ENCODE results near the gene ARNT2. TPM values are rescaled to one million over a fixed set of nuclear protein-coding genes. Genes with fewer than 3 reads are reported as not detected.

Gene ARNT2
- polyA plus RNA-seq, 1 of the 3 experiments (the other 2 are of a cell fraction): 17.0 TPM

DNA sequence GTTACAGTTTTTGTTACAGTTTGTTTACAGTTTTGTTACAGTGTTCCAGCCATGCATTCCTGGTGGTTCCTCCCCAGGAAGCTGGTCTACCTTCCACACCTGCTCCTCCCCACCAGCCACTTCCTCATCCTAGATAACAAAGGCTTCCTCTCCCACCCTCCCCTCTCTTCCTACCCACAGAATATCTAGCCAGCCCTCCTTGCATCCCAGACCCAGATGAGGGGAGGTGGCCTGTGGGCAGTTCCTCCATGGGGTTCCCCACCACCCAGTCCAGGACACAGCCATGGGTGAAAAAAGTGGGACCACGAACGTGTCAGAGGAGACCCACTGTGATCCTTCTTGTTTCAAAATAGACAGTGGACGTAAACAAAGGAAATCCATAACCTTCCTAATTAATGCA lies 168.2 kb downstream of the ARNT2 start:
- H2AFZ ChIP-seq (ENCODE audit: low read depth): no peak overlapping the region
- no peaks in the 10 kb centered on the region for H3K79me2 ChIP-seq (ENCODE audit: insufficient read depth)
- H3K27me3 ChIP-seq (ENCODE audit: insufficient read depth): no peaks in the 10 kb centered on the region
- H3K4me1 ChIP-seq (ENCODE audit: control insufficient read depth in 1 of 2, insufficient read depth in 2 of 2, low read depth in 1 of 2, low read length in 1 of 2): peaks cover 0 to 3% of the 10 kb centered on the region in 2 experiments; a peak in 1 of 4 replicates
- no peaks in the 10 kb centered on the region for H4K20me1 ChIP-seq (ENCODE audit: insufficient read depth)
- H3K4me2 ChIP-seq: no peak overlapping the region
- H3K9me2 ChIP-seq: no peaks in the 10 kb centered on the region
- H3K9ac ChIP-seq: no peak overlapping the region
- H3K27ac ChIP-seq (ENCODE audit: low read depth in 2 of 2, low read length in 1 of 2): no peak overlapping the region
- WGBS (ENCODE audit: low lambda C conversion rate): 86% methylated on average over 3 of the region's 3 CpGs
- no peaks in the 10 kb centered on the region for H3K9me3 ChIP-seq
- ChIA-PET POLR2A (no interaction called here), CTCF (interaction anchor here (1.8 kb wide), 2 partner anchors 204 kb away, joined by 7 to 8 read pairs; no protein-coding TSS in a partner anchor)
- no peak overlapping the region for H3K4me3 ChIP-seq (ENCODE audit: low read depth in 2 of 2, low read length in 1 of 2)
- no peaks in the 10 kb centered on the region for H3F3A ChIP-seq (replicated peaks; ENCODE audit: insufficient read depth)
- no peak for TF ChIP-seq RXRA (IDR thresholded peaks at IDR 0.05; ENCODE audit: borderline replicate concordance, low read depth)
- TF ChIP-seq, protein P1, sequence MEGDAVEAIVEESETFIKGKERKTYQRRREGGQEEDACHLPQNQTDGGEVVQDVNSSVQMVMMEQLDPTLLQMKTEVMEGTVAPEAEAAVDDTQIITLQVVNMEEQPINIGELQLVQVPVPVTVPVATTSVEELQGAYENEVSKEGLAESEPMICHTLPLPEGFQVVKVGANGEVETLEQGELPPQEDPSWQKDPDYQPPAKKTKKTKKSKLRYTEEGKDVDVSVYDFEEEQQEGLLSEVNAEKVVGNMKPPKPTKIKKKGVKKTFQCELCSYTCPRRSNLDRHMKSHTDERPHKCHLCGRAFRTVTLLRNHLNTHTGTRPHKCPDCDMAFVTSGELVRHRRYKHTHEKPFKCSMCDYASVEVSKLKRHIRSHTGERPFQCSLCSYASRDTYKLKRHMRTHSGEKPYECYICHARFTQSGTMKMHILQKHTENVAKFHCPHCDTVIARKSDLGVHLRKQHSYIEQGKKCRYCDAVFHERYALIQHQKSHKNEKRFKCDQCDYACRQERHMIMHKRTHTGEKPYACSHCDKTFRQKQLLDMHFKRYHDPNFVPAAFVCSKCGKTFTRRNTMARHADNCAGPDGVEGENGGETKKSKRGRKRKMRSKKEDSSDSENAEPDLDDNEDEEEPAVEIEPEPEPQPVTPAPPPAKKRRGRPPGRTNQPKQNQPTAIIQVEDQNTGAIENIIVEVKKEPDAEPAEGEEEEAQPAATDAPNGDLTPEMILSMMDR (IDR thresholded peaks at IDR 0.05): no peak
- no peak for TF ChIP-seq TCF12 (IDR thresholded peaks at IDR 0.05)
- TF ChIP-seq MXI1 (IDR thresholded peaks at IDR 0.05; ENCODE audit: low read depth, low read length): no peak
- TF ChIP-seq JUND (IDR thresholded peaks at IDR 0.05): no peak
- no peak for TF ChIP-seq MEF2A (IDR thresholded peaks at IDR 0.05; ENCODE audit: borderline replicate concordance, low read depth)
- TF ChIP-seq, protein P2, sequence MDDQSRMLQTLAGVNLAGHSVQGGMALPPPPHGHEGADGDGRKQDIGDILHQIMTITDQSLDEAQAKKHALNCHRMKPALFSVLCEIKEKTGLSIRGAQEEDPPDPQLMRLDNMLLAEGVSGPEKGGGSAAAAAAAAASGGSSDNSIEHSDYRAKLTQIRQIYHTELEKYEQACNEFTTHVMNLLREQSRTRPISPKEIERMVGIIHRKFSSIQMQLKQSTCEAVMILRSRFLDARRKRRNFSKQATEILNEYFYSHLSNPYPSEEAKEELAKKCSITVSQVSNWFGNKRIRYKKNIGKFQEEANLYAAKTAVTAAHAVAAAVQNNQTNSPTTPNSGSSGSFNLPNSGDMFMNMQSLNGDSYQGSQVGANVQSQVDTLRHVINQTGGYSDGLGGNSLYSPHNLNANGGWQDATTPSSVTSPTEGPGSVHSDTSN (IDR thresholded peaks at IDR 0.05): no peak
- no peak for TF ChIP-seq NRF1 (IDR thresholded peaks at IDR 0.05; ENCODE audit: low read depth, low read length)
- no peak for TF ChIP-seq SIN3A (IDR thresholded peaks at IDR 0.05; ENCODE audit: borderline replicate concordance, low read depth, low read length)
- no peak for TF ChIP-seq RFX5 (IDR thresholded peaks at IDR 0.05; ENCODE audit: low read length)
- no peak for TF ChIP-seq TEAD4 (IDR thresholded peaks at IDR 0.05; ENCODE audit: borderline replicate concordance, insufficient read depth)
- no peak for TF ChIP-seq YY1 (IDR thresholded peaks at IDR 0.05; ENCODE audit: low read depth)
- peaks cover 5 to 41% of the 10 kb centered on the region in 2 experiments for H3K36me3 ChIP-seq (replicated peaks in 1 of 2; ENCODE audit: control insufficient read depth in 1 of 2, insufficient read depth in 2 of 2, low read length in 1 of 2)
- DNase-seq: no peak

DNA sequence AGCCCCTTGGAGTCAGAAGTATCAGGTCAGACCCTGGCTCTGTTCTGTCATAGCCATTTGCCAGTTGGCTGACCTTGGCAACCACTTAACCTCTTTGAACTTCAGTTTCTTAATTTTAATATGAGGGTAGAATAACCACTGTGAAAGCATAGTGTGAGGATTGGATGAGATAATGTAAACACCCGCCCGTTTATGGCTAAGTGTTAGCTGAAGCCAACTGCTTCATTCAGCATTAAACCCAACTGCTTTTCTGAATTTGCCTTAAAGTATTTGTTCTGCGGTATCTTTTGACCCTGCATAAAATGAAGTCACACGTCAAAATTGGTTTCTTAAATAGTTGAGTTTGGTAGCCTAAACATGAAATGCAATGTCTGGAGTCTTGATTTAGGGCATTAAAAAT lies 169.4 kb downstream of the ARNT2 start:
- Histone ChIP-seq H3K9me3 (no peaks in the 10 kb centered on the region), H2AFZ (ENCODE audit: low read depth) (no peak overlapping the region), H3K27me3 (ENCODE audit: insufficient read depth) (no peaks in the 10 kb centered on the region), H3K4me1 (ENCODE audit: control insufficient read depth in 1 of 2, insufficient read depth in 2 of 2, low read depth in 1 of 2, low read length in 1 of 2) (no peaks in the 10 kb centered on the region), H3K79me2 (ENCODE audit: insufficient read depth) (no peaks in the 10 kb centered on the region), H3K4me3 (ENCODE audit: low read depth in 2 of 2, low read length in 1 of 2) (no peak overlapping the region), H3K27ac (ENCODE audit: low read depth in 2 of 2, low read length in 1 of 2) (no peak overlapping the region), H3F3A (replicated peaks; ENCODE audit: insufficient read depth) (no peaks in the 10 kb centered on the region), H3K4me2 (no peak overlapping the region), H4K20me1 (ENCODE audit: insufficient read depth) (no peaks in the 10 kb centered on the region), H3K9me2 (no peaks in the 10 kb centered on the region), H3K9ac (no peak overlapping the region), H3K36me3 (replicated peaks in 1 of 2; ENCODE audit: control insufficient read depth in 1 of 2, insufficient read depth in 2 of 2, low read length in 1 of 2) (peaks cover 5 to 45% of the 10 kb centered on the region in 2 experiments)
- 98% methylated on average over 4 of the region's 4 CpGs for WGBS (ENCODE audit: low lambda C conversion rate)
- ChIA-PET CTCF (interaction anchor here (1.8 kb wide), 1 partner anchor 203 kb away, joined by 8 read pairs; no protein-coding TSS in a partner anchor), POLR2A (no interaction called here)
- DNase-seq: no peak
- no peak for TF ChIP-seq RCOR1 (IDR thresholded peaks at IDR 0.05; ENCODE audit: low read length)
- TF ChIP-seq YY1 (IDR thresholded peaks at IDR 0.05; ENCODE audit: low read depth): no peak
